AG09319 (cell line): Measurements from ENCODE around the gene LANCL3.

Experiments used
- DNase-seq: peaks from one replicate; pipeline ENCODE4 v3.0.0-alpha.2; 2010; ENCODE audit warnings: low read depth; ENCODE audit errors: extremely low read depth
- CTCF ChIP-seq: IDR thresholded peaks from 2 replicates; pipeline ENCODE4 v1.5.1; 2011; ENCODE audit warnings: low read depth, mild to moderate bottlenecking, inconsistent platforms, low read length, moderate library complexity

LANCL3 gene

GRCh38 chrX:37608156-37608555, 36.7 kb downstream of the LANCL3 start:
- DNase-seq = no peak
- TF ChIP-seq CTCF = no peak

GRCh38 chrX:37609727-37610126, 38.3 kb downstream of the LANCL3 start:
- no peak for DNase-seq
- TF ChIP-seq CTCF = no peak

- TF ChIP-seq CTCF = no peak
- DNase-seq = no peak
These were observed 42.5 kb downstream of the LANCL3 start for GRCh38 chrX:37613933-37614332.

GRCh38 chrX:37627602-37628001, 56.1 kb downstream of the LANCL3 start:
- no peak for TF ChIP-seq CTCF
- no peak for DNase-seq

GRCh38 chrX:37638047-37638446, 66.6 kb downstream of the LANCL3 start:
- no peak for DNase-seq
- no peak for TF ChIP-seq CTCF

- no peak for DNase-seq
- TF ChIP-seq CTCF = no peak
These were observed 68.7 kb downstream of the LANCL3 start for GRCh38 chrX:37640142-37640541.

- no peak for DNase-seq
- no peak for TF ChIP-seq CTCF
These were observed 70.4 kb downstream of the LANCL3 start for GRCh38 chrX:37641859-37642258.
